HG02642 (cell line): Measurements from ENCODE around the gene CREB3L1.
A peak's percentile ranks its signal among the peaks of the same experiment; 100 is the strongest.

Experiments
- ATAC-seq: cut with Tn5 transposase; IDR thresholded peaks from one replicate; pipeline ENCODE4 v1.9.1; 2021; ENCODE audit warnings: mild to moderate bottlenecking; ENCODE audit not compliant: unreplicated experiment, poor library complexity

Gene CREB3L1

DNA sequence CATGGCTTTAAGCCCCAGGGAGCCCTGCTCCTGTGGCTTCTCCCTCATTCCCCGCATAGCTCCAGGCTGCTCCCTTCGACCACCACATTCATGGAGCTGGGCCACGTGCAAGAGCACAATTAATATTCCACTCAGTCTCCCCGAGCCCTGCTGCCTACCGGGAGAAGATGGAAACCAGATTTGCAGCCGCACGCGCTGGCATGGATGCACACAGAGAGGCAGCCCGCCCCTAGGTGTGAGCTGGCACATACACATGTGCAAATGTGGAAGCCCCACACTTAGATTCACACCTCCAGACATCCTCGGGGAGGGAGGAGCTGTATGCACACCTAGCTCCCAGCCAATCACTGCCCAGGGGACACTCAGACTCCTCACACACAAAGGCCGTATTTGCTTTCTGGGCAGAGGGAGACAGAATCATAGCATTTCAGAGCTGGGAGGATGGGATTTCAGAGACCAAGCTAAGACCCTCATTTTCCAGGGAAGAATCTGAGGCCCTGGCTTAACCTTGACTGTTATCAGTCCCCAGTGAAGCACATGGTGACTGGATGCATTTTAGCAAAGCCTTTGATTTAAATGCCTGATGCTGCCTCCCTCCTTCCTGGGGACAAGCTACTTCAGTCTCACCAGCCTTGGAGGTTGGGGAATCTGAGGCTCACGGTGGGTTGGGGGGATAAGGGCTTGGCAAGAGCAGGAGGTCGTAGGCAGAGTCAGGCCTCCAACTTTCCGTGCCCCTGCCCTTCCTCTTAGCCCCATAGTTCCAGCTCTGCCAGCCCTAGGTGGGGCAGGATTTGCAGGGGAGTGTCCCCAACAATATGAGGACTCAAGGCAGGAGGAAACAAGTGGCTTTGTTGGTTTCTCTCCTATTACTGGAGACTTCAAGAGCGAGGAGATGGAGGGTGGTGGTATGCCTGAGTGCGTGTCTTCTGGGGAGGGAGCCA is 5.3 kb upstream of the CREB3L1 start:
- ATAC-seq = no peak

DNA sequence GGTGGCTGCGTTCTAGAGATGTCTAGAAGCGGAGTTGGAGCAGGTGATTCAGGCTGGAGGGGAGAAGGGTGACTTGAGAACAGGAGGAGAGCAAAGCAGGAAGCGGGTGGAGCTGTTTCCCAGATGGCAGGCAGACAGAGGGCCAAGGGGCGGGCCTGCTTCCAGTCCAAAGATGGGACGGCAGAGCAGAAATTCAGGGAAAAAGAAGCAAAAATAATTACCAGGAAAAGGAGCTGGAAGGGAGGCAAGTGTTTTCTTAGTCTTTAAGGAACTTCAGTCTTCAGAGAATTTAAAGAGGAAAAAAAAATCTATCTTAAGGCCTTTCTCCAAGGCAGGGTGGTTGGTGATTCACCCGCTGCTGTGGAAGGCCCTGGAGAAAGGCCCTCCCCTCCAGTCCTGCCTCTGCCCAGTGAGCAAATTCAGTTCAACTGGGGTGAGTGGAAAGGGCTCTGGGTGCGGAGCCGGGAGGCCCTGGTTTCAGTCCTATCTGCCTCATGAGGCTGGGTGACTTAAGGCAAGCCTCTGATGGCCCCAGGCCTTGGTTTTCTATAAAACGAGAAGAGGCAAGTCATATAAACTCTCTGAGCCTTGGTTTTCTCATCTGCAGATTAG is 4.5 kb upstream of the CREB3L1 start:
- no peak for ATAC-seq

DNA sequence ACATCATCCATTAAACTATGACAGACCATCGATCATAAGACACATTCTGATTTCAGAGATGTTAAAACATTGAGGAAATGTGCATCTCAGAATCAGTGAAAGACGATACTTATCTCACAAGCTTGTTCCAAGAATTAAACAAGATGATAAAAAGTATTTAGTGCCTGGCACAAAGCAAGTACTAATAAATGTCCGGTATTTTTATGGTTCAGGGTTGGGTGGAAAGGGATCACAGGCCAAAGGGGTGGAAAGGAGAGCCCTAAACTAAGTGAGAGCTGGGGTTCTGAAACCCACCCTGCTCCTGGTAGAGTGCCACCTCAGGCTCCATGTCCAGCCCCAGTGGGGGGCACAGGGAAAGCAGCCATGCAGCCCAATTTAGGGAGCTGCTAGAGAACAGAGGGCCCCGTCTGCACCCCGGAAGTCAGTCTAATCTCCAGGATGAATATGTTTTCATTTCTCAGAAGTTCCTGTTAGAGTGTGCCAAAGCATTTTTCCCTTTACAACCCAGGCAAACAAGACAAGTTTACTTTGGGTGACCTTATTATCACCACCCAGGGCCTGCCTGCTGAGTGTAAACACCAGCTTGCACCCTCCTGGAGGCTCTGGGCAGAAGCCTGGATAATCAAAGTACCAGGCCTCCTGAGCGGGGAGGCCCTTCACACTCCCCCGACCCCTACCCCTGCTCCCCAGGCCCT is 3.8 kb upstream of the CREB3L1 start:
- ATAC-seq = no peak

DNA sequence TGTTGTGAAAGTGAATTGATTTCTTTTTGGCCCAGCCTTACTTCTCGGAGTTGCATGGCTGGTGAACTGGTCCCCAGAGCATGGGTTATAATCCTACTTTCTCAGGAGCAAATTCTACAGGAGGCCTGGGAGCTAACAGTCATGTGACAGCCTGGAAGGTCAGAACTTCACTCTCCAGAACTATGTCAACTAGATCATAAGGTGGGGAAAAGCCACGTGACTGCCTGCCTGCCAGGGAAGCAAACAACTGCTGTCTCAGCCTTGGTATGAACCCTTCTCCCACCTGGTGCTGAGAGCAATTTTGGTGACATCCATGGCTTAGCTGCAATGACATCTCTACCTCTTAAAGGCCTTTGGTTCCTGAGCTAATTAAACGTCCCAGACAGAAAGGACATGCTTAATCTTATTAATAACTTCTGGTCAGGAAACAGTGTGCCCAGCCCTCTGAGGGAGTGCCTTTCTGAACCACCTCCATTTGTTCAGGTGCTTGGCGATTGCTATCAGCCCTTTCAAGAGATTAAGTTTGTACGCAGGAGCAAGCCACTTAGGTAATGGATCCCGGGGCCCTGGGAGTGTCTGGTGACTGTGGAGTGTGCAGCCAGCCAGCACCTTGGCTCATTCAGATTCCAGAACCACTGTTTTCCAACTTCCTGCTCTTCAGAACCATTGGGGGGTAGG is 1.4 kb upstream of the CREB3L1 start:
- ATAC-seq = no peak

DNA sequence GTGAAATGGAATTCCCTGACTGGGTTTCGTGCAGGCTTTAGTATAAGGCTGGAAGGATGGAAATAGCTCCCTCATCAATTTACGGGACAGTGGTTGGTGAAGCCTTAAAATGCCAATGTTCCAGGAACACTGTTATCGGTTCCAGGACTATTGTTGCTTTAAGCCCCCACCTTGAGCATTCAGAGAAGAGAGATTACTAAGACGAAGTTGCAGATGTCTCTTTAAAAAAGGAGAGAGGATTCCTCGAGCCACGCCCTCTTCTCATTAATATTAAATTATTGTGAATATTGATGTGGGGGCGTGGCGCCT is 195 bp upstream of the CREB3L1 start:
- ATAC-seq = peak; percentile 54

DNA sequence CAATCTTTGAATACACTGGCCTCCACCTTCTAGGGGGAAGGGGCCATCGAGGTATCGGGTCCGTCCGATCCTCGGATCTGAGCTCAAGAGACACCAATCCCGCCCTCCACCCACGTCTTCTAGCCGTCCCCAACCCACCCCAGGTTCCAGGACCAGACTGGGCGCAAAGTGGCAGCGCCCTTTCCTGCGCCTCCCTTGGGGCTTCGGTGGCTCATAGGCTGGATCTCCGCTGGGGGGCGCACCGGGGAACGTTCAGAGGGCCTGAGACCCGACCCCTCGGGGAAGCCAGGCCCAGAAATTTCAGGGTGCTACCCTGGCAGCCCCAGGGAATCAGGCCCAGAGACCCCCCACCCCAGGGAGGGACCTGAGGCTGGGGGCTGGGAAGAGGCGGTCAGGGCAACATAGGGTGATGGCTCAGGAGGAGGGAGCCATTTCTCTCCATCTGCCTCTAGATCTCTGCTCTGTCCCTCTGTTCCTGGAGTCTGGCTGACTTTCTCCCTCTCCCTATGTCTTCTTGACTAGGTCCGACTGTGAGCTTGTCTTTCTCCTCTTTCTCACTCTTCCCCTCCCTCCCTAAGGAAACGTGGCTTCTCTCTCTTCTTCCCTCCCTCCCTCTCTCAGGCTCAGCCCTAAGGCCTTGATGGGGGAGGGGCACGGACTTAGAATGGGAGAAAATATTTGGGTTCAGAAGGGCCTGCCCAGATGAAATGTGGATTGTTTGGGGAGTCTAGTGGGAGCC is 1.1 kb downstream of the CREB3L1 start:
- ATAC-seq = no peak

DNA sequence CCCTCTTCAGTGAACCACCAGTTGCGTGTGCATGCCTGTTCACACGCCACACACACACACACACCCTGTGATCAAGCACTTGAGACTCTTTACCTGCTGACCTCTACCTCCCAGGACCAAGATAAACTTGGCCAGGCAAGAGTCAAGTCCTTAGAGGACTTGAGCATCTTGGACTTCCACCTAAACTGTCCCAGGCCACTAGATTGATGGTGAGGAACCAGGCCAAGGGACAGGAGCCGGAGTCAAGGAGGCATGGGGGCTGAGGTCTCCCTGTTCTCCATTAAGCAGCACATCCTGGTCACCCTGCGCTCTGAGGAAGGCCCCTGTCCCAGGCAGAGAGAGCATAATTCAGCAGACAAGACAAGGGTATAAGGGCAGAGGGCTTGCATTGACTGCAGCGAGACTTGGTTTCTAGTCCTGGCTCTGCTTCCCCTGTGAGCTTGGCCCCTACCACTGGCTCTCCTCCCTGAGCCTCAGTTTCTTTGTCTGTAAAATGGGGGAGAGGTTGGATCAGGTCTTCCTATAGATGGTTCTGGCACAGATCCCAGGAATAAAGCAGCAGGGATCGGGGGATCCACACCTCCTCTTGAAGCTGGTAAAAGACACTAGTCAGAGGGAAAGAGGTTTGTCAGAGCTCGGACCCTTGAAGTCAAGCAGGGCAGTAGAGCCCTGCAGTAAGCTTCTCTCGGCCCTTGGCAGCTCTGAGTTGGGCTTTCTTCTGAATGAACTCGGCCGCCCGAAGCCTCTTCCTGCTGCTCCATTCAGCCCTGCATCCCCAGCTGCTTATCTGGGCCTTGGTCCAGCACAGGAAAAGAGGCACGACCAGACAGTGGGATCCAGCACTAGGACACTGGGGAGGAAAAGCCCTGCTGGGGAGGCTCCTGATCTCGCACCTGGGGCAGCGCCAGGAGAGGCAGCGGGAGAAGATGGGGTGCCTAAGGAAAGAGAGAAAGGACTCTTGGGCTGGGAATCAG is 2.0 kb downstream of the CREB3L1 start:
- ATAC-seq = no peak

DNA sequence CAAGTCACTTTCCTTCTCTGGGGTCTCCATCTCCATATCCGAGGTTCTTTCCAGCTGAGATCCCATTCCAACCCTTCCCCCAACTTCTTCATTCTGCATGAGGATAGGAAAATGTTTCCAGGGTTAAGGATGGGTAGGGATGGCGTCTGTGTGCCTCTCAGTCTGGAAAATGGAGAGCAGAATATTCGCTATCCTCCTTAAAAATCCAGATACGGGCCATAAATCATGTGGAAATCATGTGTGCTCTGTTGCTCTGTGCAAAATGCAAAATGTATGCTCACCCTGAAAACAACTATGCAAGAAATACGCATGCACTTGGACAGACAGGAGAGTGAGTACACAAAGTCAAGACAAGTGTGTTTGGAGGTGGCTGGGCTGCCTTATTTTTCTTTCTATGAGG is 3.2 kb downstream of the CREB3L1 start:
- no peak for ATAC-seq

DNA sequence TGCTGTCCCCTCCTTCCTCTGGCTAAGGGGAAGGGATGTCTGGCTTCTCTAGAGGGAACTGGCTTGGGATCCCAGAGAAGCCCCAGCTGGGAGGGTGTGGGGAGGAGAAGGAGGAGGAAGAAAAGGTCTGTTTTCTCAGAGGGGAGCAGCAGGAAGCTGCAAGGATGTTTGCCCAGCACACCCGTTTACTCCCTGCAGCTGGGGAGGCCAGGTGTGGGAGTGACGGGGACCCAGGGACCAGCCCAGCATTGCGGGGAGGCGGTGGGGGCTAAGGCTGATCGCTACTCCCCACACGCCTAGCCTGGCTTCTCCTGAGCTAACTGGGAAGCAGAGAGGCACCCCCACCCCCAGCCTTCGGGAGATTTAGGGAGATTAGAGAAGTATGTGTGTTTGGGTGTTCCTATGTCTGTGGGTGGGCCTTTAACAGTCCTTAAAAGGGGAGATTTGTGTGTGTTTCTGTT is 3.9 kb downstream of the CREB3L1 start:
- ATAC-seq = no peak

DNA sequence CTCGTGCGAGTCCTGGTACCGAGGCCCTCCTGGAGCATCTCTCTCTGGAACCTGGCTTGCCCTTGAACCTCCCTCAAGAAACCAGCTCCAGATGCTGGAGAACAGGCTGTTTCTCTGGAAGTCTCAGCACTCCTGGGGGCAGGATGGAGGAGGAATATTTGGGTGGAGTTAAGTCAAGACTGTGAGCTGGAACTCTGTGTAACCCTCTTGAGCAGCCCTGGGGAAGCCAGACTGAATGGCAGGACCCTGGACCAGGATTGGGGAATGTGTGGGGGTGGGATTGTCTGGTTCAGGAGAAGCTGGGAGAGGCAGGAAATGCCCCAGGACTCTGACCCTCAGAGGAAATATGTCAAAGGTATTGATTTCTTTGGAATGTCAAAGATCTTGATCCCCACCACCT is 7.7 kb downstream of the CREB3L1 start:
- ATAC-seq = no peak

DNA sequence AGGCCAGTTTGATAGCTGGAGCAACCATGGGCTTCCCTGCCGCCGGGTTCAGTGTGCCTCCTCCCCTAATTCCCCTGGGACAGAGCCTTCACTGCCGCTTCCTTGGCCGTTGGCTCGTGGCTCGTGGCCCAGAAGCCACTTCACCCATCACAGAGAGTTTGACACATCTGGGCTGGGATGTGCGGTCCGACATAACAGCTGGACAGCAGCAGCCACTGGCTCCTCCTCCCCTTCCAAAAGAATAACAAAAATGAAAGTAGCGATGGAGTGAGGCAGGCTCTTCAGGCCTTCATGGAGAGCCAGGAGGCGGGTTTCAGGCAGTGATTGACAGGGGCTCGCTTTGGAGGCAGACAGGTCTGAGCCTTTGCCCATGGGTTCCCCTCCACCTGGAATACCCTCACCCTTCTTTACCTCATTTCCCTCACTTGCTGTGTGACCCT is 8.2 kb downstream of the CREB3L1 start:
- no peak for ATAC-seq

DNA sequence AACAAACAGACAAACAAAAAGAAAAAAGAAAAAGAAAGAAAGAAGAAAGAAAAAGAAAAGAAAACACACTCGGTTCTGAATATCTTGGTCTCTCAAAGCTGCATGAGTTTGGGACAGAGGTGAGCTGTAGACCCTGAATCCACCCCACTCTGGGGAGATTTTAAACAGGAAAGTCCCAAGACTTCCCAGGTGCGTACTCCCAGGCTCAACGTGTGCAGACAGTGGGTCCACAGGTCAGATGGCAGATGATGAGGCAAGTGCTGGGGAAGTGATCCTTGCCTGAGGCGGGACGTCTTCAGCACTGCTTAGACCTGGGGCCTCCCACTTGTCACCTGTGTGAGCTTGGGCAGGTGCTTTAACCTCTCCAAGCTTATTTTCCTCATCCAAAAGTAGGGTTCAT is 9.3 kb downstream of the CREB3L1 start:
- ATAC-seq = no peak

DNA sequence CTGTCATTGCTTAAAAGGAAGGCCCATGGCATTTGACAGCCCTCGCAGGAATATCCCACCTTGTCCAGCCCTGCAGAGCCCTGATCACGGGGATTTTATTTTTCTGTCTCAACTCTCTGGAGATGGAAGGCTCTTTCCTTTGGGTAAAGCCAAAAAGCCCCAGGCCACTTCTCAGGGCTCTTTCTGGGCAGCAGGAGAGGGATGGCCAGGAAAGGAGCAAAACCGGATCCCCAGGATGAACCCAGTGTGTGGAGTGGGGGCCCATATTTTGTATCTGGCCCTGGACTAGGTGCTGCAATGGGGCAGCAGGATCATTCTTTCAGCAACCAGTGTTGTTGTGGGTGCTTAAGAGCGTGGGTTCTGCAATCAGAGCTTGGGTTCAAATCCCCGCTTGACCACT is 11.0 kb downstream of the CREB3L1 start:
- ATAC-seq = no peak

DNA sequence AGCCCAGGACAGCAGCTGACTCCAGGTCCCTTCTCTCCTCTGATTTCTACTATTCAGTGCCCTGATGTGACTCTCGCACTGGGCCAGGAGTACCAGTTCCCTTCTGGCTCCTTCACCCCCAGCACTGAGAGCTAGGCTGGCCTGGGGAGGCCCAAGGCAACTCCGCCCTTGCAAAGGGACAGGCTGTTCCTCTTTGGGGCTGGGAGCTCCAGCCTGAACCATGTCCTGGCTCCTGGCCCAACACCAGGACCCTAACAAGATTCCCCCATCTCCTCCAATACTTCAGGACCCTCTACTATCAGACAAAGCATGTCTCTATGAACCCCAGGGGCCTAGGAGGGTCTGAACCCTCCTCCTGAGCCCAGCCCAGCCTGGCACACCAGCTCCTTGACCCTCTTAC is 12.5 kb downstream of the CREB3L1 start:
- no peak for ATAC-seq

DNA sequence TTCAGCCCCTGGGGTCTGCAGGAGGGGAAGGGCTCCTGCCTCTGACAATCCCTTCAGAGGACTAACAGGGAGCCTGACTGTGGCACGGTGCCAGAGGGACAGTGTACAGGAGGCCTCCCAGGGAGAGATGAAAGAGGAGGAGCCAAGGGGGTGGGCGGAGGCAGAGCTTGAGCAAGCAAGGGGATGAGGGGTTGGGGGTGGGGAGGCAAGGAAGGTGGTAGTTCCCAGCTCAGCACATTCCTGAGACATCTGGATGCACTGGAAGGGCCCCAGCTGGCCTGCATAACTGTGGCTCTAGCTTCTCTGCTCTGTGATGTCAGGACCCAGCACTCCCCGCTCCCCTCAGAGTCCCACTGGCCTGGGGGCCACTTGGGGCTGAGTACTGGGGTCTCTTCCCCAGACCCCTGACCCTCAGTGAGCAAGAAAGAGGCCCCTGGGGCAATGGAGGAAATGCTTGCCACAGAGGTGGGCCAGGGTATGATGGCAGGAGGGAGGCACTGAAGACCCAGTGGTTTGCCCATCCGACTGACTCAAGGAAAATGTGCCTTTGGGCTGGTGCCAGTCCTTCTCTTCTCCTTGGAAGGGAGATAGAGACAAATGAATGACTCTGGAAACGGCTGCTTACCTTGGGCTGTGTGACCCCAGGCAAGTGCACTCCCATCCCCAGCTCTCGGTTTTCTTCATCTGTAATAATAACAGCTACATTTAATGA is 13.3 kb downstream of the CREB3L1 start:
- no peak for ATAC-seq

DNA sequence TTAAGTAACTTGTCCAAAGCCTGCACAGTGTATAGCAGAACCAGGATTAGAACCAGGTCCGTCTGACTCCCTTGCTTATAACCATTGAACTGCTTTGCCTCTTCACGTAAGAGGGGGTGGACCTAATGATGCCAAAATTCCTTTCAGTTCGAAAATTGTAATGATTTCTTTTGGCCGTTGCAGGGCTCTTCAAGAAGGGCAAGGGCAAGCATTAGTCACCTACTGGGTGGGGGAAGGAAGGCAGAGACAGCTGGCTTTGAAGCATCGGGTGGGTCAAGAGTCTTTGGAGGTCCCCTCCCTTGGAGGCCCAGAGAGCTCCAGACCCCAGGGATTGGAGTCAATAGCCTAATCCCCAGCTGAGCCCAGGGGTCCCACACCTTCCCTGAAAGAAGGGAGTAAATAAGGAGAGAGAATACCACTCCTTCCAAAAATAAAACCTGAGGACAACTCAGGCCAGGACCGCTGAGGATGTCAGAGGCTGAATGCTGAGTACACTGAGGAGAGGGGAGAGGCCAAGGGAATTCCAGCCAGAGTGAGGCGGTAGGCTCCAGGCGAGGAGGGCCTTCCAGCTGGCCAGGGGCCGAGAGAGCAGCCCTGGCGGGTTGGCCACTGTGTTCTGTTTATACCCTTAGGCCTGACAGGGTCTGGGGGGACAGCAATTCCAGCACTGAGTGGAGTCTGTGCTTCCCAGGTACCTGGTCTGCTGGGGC is 14.1 kb downstream of the CREB3L1 start:
- ATAC-seq = no peak

DNA sequence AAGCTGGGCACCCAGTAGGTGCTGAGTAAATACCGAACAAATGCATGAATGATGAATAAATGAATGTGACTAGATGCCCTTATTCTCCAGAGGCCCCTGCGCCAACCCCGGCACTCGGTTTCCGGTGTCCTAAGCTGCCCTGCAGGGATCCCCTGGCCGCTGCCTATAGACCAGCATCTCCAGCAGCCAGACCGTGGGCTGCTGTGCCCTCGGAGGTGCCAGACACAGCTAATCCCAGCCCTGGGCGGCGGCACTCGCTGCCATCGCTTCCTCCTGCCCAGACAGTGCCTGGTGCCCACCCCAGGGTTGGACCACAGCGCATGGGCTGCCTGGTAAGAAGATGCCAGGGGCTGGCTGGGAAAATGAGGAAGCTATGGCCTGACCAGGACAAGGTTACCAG is 15.6 kb downstream of the CREB3L1 start:
- ATAC-seq = no peak

DNA sequence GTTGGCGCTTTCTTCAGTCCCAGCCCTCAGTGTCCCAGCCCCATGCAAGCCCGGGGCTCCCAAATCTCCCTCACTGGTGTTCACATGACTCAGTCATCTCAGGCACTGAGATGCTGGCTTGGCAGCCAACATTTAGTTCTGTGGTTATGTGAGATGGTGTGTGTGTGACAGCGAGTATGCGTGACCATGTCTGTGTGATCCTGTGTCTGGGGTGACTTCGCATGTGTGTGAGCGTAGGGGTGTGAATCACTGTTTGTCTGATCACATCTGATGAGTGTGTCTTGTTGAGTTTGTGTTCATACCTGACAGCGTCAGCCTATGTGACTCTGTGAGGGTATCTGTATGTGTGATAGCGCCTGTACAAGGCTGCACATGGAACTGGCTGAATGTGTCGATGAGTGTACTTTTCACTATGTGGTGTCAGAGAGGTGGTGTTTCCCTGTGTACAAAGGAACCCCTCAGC is 16.2 kb downstream of the CREB3L1 start:
- ATAC-seq = no peak
